Heart right ventricle (tissue), 16 donors: Measurements from ENCODE around the gene LONRF2. TPM values are rescaled to one million over a fixed set of nuclear protein-coding genes. Genes with fewer than 3 reads are reported as not detected.

ENCODE experiments used
- ATAC-seq, 8 donors: fragments of 200-7000 bp; cut with Tn5 transposase; one replicate each; pipeline ENCODE4 v1.9.1; 2020; ENCODE audit warnings: mild to moderate bottlenecking in 8 of 8, moderate library complexity in 8 of 8, moderate number of reproducible peaks in 1 of 8
- DNase-seq, 2 donors: peaks; one replicate each; pipeline ENCODE4 v3.0.0-alpha.2; 2020
- H3K27ac ChIP-seq, 10 donors: fragments of 200-600 bp; sonication (generic) in 2 of 10; one replicate each; pipeline versions ENCODE4 v1.5.0 to v1.8.0; 2020 to 2022; ENCODE audit warnings: mild to moderate bottlenecking in 3 of 10
- H3K27me3 ChIP-seq, 7 donors: fragments of 200-600 bp; one replicate each; pipeline ENCODE4 v1.8.0; 2021 to 2022; ENCODE audit warnings: mild to moderate bottlenecking in 2 of 7
- H3K36me3 ChIP-seq, 9 donors: fragments of 200-600 bp; sonication (generic) in 1 of 9; one replicate each; pipeline versions ENCODE4 v1.5.0 to v1.8.0; 2020 to 2022; ENCODE audit warnings: mild to moderate bottlenecking in 2 of 9
- H3K4me1 ChIP-seq, 9 donors: fragments of 200-600 bp; sonication (generic) in 1 of 9; one replicate each; pipeline versions ENCODE4 v1.5.0 to v1.8.0; 2020 to 2022; ENCODE audit warnings: mild to moderate bottlenecking in 4 of 9
- H3K4me3 ChIP-seq, 10 donors: fragments of 200-600 bp; sonication (generic) in 2 of 10; one replicate each; pipeline versions ENCODE4 v1.5.0 to v1.8.0; 2020 to 2022; ENCODE audit warnings: mild to moderate bottlenecking in 7 of 10, moderate library complexity in 2 of 10
- H3K9me3 ChIP-seq, 11 donors: fragments of 200-600 bp in 10 of 11; sonication (generic) in 2 of 11; one replicate each; pipeline versions ENCODE4 v1.5.0 to v1.8.0; 2013 to 2022; ENCODE audit warnings: mild to moderate bottlenecking in 2 of 11, control low read depth in 1 of 11, moderate library complexity in 1 of 11
- CTCF ChIP-seq, 9 donors: fragments of 200-600 bp; sonication (generic) in 2 of 9; IDR thresholded peaks; one replicate each; pipeline versions ENCODE4 v1.5.0 to v1.8.0; 2021 to 2022; ENCODE audit warnings: antibody characterized with exemption in 9 of 9, mild to moderate bottlenecking in 5 of 9, moderate library complexity in 1 of 9
- WGBS, 2 donors: extraction: QIAGEN DNeasy Blood & Tissue Kit; methylation state at CpG; one replicate each; pipeline ENCODE4 v1.1.7; 2013; ENCODE audit warnings: inconsistent platforms in 1 of 2; 5-methylcytosine and 5-hydroxymethylcytosine counted together
- intact Hi-C, 10 donors: fragments of 100-400 bp; cut with DNase I; formaldehyde crosslinking; loops; one replicate each; pipeline versions ENCODE4 v1.11.1 to v1.14.2; 2022
- polyA plus RNA-seq, 2 donors: library from polyadenylated mRNA; stranded (reverse); fragments of 200-250 nt; gene quantifications; one replicate each; pipeline ENCODE4 v1.2.3, GENCODE V29; 2013
- total RNA-seq, 10 donors: library from RNA; stranded (reverse); fragmentation: NEBNext Ultra II Directional in 3 of 10; extraction: Animal tissue kit (Norgen Biotek cat#: 25700) in 3 of 10; gene quantifications; one replicate each; pipeline versions ENCODE4 v1.2.1 to v1.2.4, GENCODE V29; 2021 to 2023
- donor health status: Arrhythmogenic right ventricular cardiomyopathy.
- donor health status: ischemic (EF 13 %, LVEDD 7.1; RV severe dilation, severe dysfunction).
- donor health status: healthy with polysubstance abuse.
- donor health status: DM: no; HTN: yes; CAD: no.
- donor health status: DM: no; HTN: no; CAD: no.
- donor health status: ischemic (EF 25% LVEDD 6.9; RV normal size, moderate dysfunction).
- donor health status: ischemic (EF 25% LVEDD 5.7; RV mildly dilated, moderate dysfunction).
- donor health status: healthy.
- donor health status: DM: yes; HTN: yes; CAD: no.
- donor health status: Ischemic cardiomyopathy.
- donor health status: ischemic (EF 35%, LVEDD 5.7; RV mildly dilated, moderate dysfunction).
- donor health status: nonischemic (EF 11% LVEDD 7.7; RV severe dilation, severe dysfunction).
- donor health status: DM: yes; HTN: yes; CAD: no.
- donor health status: PGD.
- donor health status: ischemic (EF 29% LVEDD 5.4; RV normal size, mild dysfunction).
- donor health status: nonischemic (EF 23%, LVEDD 6.1; RV moderate dilation, normal function).

LONRF2 gene
- total and polyA plus RNA-seq, 12 donors = 0.58 to 33.3 (median 21.4) TPM

GRCh38 chr2:100286318-100286717 is 36.0 kb downstream of the LONRF2 start:
- Histone ChIP-seq H3K36me3 (peaks cover 0 to 60% (median 0%) of the 10 kb centered on the region in 9 donors), H3K9me3 (no peaks in the 10 kb centered on the region), H3K4me1 (peaks cover 0 to 16% (median 3%) of the 10 kb centered on the region in 9 donors), H3K27ac (no peak overlapping the region), H3K4me3 (no peak overlapping the region), H3K27me3 (no peaks in the 10 kb centered on the region)
- 87 to 96% methylated on average over 3 of the region's 3 CpGs for WGBS, 2 donors
- intact Hi-C loops = no loop called here
- no peak for ATAC-seq
- no peak for DNase-seq
- TF ChIP-seq CTCF (IDR thresholded peaks at IDR 0.05) = no peak

DNA sequence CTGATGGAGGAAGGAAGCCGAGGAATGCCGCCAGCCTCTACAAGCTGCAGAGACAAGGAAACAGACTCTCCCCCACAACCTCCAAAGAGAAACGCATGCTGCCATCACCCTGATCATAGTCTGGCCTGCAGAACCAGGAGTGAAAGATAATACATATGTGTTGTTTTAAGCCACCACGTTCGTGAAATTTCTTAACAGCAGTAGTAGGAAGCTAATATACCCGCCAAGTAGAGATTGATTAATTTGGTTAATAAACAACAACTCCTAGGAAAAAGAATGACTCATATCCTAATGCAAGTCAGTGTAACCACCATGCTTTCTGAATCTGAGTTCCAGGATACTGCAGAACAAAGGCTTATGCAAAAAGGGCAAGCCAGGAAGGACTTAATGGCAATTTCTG is 36.6 kb downstream of the LONRF2 start:
- WGBS, 2 donors = 49% methylated on average over 6 of the region's 6 CpGs
- no peaks in the 10 kb centered on the region for H3K27me3 ChIP-seq
- no peak for TF ChIP-seq CTCF (IDR thresholded peaks at IDR 0.05)
- H3K9me3 ChIP-seq = no peaks in the 10 kb centered on the region
- peaks cover 0 to 60% (median 0%) of the 10 kb centered on the region in 9 donors for H3K36me3 ChIP-seq
- no peak overlapping the region for H3K4me3 ChIP-seq
- peaks cover 0 to 11% (median 0%) of the 10 kb centered on the region in 9 donors for H3K4me1 ChIP-seq
- ATAC-seq (peak in 1 of 8 donors; percentile 47), DNase-seq (no peak)
- intact Hi-C loops = no loop called here
- H3K27ac ChIP-seq = no peak overlapping the region

GRCh38 chr2:100285011-100285410 is 37.3 kb downstream of the LONRF2 start:
- intact Hi-C loops = no loop called here
- H3K4me1 ChIP-seq = peaks cover 0 to 11% (median 0%) of the 10 kb centered on the region in 9 donors
- peaks cover 0 to 54% (median 0%) of the 10 kb centered on the region in 9 donors for H3K36me3 ChIP-seq
- H3K27ac ChIP-seq = no peak overlapping the region
- TF ChIP-seq CTCF (IDR thresholded peaks at IDR 0.05) = no peak
- ATAC-seq (no peak), DNase-seq (no peak)
- no peaks in the 10 kb centered on the region for H3K9me3 ChIP-seq
- no peaks in the 10 kb centered on the region for H3K27me3 ChIP-seq
- no peak overlapping the region for H3K4me3 ChIP-seq
- 31 to 33% methylated on average over 3 of the region's 3 CpGs for WGBS, 2 donors

- ATAC-seq = no peak
Observed at GRCh38 chr2:100283724-100284501, 38.4 kb downstream of the LONRF2 start.

More at GRCh38 chr2:100283724-100284501, 38.4 kb downstream of the LONRF2 start:
- no peak for DNase-seq
- peaks cover 0 to 45% (median 0%) of the 10 kb centered on the region in 9 donors for H3K36me3 ChIP-seq
- H3K4me3 ChIP-seq = no peak overlapping the region
- H3K27ac ChIP-seq = no peak overlapping the region
- no peaks in the 10 kb centered on the region for H3K9me3 ChIP-seq
- no peak for TF ChIP-seq CTCF (IDR thresholded peaks at IDR 0.05)
- H3K27me3 ChIP-seq = no peaks in the 10 kb centered on the region
- intact Hi-C loops = no loop called here
- 83 to 84% methylated on average over 20 of the region's 20 CpGs for WGBS, 2 donors
- peaks cover 0 to 11% (median 0%) of the 10 kb centered on the region in 9 donors for H3K4me1 ChIP-seq
